Activated T-helper 1 cell treated with anti-CD3 and anti-CD28 coated beads, Interleukin-12 subunit alpha, Interleukin-12 subunit beta, Interleukin-2, Interleukin-4 antibody, amounts not matched to agents 30 ng/mL and 10 ng/mL and 1 ng/mL, durations not matched to agents 14 hours and 24 hours and 36 hours (primary cell): ENCODE data around the gene SLF2. TPM values are rescaled to one million over a fixed set of nuclear protein-coding genes. Genes with fewer than 3 reads are reported as not detected.

Source experiments
- DNase-seq: peaks from one replicate; pipeline ENCODE4 v3.0.0; 2021; ENCODE audit warnings: low spot score
- H3K27ac Mint-ChIP-seq: one replicate; pipeline ENCODE4 v1.8.0; 2021; ENCODE audit warnings: mild to moderate bottlenecking, mixed read lengths
- H3K27me3 Mint-ChIP-seq: one replicate; pipeline ENCODE4 v1.8.0; 2022; ENCODE audit warnings: mild to moderate bottlenecking, moderate library complexity, mixed read lengths; ENCODE audit not compliant: insufficient read depth
- H3K36me3 Mint-ChIP-seq: one replicate; pipeline ENCODE4 v1.8.0; 2021; ENCODE audit warnings: low read depth, mixed read lengths
- H3K4me1 Mint-ChIP-seq: one replicate; pipeline ENCODE4 v1.8.0; 2021; ENCODE audit warnings: low read depth, mixed read lengths
- H3K4me3 Mint-ChIP-seq: one replicate; pipeline ENCODE4 v1.8.0; 2021; ENCODE audit warnings: mild to moderate bottlenecking, moderate library complexity, mixed read lengths
- H3K9me3 Mint-ChIP-seq: one replicate; pipeline ENCODE4 v1.8.0; 2021; ENCODE audit warnings: mixed read lengths
- intact Hi-C: fragments of 100-400 bp; cut with micrococcal nuclease; formaldehyde crosslinking; loops from one replicate; pipeline ENCODE4 v1.15.1; 2024
- total RNA-seq: library from RNA; stranded (reverse); gene quantifications from 2 replicates; pipeline ENCODE4 v1.2.3, GENCODE V29; 2022

Gene SLF2
- total RNA-seq, 1 donor from 2014 or later = 36.1 TPM

DNA sequence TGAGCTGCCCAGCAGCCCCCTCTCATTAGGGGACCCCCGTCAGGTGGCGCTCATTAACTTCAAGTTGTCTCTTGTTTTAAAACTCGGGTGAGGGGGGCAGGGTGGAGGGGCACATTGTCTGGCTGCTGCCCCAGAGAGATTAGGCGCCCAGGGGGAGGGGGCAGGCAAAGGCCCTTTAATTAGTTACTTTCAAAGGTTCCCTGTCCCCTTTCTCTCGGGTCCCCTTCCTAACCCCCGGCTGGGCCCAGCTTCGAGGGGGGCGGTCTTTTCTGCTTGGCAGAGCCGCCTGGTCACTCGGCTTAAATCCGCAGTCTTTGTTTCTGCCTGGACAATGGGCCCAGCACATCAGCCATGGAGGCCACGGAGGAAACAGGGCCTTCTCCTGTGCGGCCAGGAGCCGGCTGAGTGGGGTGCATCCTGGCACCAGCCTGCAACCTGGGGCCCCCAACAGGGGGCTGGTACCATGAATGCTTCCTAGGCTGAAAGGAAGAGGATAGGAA is 38.9 kb upstream of the SLF2 start:
- H3K4me3 Mint-ChIP-seq = no peak overlapping the region
- H3K4me1 Mint-ChIP-seq = no peaks in the 10 kb centered on the region
- H3K9me3 Mint-ChIP-seq = no peaks in the 10 kb centered on the region
- H3K36me3 Mint-ChIP-seq = no peaks in the 10 kb centered on the region
- DNase-seq = no peak
- intact Hi-C loops = no loop called here
- no peak overlapping the region for H3K27ac Mint-ChIP-seq
- H3K27me3 Mint-ChIP-seq = peaks cover 4% of the 10 kb centered on the region

DNA sequence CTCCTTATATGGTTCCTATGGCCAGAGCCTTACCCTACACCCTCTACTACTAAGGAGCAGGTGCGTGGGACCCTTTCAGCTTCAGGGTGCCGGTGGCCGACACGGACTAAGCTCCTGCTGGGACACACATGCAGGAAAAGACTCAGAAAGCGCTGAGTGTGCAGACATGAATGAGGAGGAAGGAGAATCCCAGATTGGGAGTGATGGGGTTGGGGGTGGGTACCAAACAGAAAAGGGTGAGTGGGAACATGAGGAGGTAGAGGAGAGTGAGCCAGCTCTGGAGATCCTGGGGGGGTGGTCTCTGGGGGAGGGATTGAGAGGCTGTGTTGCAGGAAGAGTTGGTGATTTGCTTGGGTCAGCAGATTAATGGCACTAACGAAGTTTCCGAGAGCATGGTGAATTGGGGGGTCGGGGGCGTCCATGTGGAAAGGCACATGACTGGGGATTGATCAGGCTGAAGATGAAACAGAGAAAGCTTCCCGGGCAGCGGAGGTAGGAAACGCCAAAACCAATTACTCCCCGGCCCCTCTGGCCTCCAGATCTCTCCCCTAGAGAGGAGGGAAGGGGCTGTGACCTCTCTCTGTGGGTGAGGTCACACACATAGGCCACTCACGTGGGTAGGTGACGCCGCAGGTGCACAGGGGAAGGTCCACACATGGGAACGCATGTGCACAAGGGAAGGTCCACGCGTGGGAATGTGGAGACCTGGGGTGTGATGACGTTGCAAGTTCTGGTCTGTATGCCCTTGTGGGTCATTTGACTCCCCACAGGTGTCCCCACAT is 37.9 kb upstream of the SLF2 start:
- H3K27me3 Mint-ChIP-seq = peaks cover 4% of the 10 kb centered on the region
- H3K9me3 Mint-ChIP-seq = no peaks in the 10 kb centered on the region
- no peak overlapping the region for H3K4me3 Mint-ChIP-seq
- no peak overlapping the region for H3K27ac Mint-ChIP-seq
- no peaks in the 10 kb centered on the region for H3K36me3 Mint-ChIP-seq
- no peak for DNase-seq
- H3K4me1 Mint-ChIP-seq = no peaks in the 10 kb centered on the region
- intact Hi-C loops = no loop called here

DNA sequence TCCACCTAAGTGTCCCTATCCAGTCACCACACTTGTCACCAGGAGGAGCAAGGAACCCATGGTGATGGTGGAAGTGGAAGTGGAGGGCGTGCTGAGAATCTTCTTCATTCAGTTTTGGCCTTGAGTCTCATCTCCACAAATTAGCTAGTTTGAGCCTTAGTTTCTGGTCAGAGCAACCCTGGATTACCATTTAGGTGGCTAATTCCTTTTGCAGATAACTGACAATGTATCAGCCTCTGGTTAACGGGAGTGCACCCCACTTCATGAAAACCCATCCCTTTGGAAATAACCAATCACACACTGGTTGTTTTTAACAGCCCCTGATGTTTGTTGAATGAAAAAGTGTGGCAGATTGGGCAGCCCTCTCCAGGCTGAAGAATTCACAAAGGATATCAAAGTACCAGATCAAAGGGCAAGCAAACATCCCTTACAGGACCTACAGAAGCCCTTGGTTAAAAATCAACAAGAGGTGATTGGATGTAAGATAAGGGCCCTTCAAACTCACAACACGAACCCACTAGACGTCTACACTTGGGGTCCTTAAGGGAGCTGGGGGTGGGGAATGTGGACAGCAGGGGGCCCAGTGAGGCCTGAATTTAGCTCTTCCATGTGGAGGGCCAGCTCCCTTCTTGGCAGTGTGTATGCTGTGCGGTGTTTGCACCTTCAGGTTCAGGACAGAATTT is 37.1 kb upstream of the SLF2 start:
- intact Hi-C loops = no loop called here
- H3K9me3 Mint-ChIP-seq = no peaks in the 10 kb centered on the region

DNA sequence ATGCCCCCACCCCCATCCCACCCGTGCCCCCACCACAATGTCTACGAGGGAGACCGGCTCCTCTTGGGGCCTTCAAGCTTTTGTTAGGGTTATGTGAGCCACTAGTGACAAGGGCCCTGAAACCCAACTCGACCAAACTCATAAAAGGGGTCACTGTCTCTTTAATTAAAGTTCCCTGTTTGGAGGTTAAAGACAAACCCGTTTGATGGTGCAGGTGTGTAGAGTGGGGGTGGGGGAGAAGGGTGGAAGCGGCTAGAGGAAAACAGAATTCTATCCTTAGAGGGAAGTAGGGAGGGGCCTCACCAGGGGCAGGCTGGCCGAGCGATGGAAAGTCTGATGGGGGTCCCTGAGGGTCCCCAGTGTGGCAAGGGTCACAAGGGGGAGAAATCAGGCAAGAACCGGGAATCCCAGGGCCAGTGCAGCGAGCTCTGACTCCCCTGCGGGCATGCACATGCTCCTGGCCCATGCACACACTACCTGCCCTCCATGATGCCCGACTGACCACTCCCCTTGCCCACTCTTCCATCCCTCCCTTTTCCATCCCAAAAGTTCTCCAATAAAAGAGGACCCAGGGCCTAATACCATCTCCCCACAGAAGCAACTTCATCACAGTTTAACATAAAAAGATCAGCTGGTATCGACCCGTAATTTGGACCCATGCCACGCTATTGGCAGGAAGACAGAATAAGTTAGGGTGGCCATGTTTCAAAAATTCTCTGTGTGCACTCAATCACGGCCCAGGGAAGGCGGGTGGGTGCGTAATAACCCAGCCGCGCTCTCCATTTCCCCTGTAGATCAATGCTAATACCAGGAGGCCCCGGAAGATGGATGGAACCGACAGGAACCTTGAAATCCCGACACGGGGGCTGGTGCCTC is 35.9 kb upstream of the SLF2 start:
- Mint-ChIP-seq H3K9me3 (no peaks in the 10 kb centered on the region), H3K27me3 (peaks cover 4% of the 10 kb centered on the region), H3K36me3 (no peaks in the 10 kb centered on the region), H3K4me1 (no peaks in the 10 kb centered on the region), H3K27ac (no peak overlapping the region), H3K4me3 (no peak overlapping the region)
- no peak for DNase-seq
- intact Hi-C loops = no loop called here

More for the DNA sequence above, 37.1 kb upstream of the SLF2 start:
- Mint-ChIP-seq H3K27me3 (peaks cover 4% of the 10 kb centered on the region), H3K4me1 (no peaks in the 10 kb centered on the region), H3K27ac (no peak overlapping the region), H3K36me3 (no peaks in the 10 kb centered on the region), H3K4me3 (no peak overlapping the region)
- no peak for DNase-seq

DNA sequence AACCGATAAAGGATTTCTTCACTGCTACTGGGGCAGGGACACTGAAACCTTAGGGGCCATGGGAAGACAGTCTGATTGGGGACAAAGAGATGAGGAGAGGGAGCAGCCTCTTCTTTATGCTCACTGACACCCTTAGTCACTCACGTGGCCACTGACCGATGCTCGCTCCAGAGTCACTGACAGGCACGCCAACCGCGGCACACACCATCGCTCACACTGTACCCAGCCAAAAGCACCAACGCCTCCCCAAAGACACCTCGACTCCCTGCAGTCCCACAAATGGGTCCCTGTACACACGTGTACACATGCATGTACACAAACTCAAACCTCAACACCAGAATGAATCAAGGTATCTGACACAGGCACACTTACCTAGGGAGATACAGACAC is 35.3 kb upstream of the SLF2 start:
- peaks cover 2% of the 10 kb centered on the region for H3K27me3 Mint-ChIP-seq
- H3K4me1 Mint-ChIP-seq = no peaks in the 10 kb centered on the region
- intact Hi-C loops = no loop called here
- H3K4me3 Mint-ChIP-seq = no peak overlapping the region
- H3K9me3 Mint-ChIP-seq = no peaks in the 10 kb centered on the region
- H3K36me3 Mint-ChIP-seq = no peaks in the 10 kb centered on the region
- H3K27ac Mint-ChIP-seq = no peak overlapping the region
- DNase-seq = no peak

DNA sequence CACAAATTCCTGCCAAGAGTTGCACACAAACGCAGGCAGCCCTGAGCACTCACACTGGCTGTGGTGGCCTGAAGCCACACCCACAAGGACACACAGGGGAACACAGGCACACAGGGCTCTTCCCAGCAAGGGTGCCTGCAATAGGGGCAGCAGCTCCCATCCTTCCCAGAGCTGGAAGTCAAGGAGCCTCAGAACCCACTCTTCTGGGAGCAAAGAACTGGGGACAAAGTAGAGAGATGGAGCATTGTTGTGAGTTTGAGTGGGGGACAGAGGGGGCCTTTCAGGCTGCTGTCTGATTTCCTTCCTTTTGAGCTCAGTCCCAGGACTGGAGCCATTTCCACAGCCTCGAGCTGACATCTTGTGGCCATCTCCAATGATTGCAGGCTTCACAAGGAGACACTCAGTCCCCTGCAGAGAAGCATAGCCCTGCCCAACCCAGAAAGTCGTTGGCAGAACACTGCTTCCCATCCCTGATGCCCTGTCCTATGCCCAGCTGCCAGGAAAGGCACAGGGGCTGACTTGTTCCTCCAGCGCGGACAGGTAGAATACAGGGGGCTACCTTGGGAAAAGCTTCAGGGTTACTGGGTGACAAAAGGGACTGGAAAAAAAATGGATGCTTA is 34.4 kb upstream of the SLF2 start:
- Mint-ChIP-seq H3K27me3 (peaks cover 2% of the 10 kb centered on the region), H3K4me3 (no peak overlapping the region), H3K36me3 (no peaks in the 10 kb centered on the region), H3K9me3 (no peaks in the 10 kb centered on the region), H3K4me1 (no peaks in the 10 kb centered on the region), H3K27ac (no peak overlapping the region)
- intact Hi-C loops = loop anchor here (1.0 kb wide), 1 partner anchor 207 kb away; no protein-coding TSS in a partner anchor
- DNase-seq = no peak

DNA sequence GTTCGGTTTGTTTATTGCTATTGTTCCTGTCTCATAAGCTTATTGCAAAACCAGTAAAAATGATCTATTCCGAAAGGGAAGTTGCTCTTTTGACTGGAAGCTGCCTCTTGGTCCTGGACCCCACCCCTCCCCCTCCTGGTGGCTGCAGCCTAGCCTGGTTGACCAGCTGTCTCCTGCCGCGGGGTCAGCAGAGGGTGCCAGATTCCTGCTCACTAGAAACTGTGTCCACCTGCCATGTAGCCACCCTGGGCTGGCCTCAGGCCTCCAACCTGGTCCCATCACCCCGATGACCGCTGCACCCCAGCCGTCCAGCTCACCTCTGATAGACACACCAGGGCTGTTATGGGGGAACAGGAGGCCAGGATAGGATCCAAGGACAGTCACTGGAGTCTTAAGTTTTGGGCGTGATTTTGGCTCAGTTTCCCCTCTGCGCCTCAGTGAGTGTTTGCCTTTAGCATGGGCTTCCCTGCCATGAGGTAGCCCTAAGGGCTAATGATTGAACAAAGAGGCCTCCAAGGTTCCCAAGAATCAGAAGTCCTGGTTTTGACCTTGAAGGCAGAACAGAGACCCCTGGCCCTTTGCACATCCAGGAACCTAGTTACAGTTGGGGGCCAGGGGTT is 32.9 kb upstream of the SLF2 start:
- no peak overlapping the region for H3K27ac Mint-ChIP-seq
- no peak for DNase-seq
- H3K4me1 Mint-ChIP-seq = no peaks in the 10 kb centered on the region
- H3K27me3 Mint-ChIP-seq = peaks cover 2% of the 10 kb centered on the region
- no peaks in the 10 kb centered on the region for H3K9me3 Mint-ChIP-seq
- no peak overlapping the region for H3K4me3 Mint-ChIP-seq
- intact Hi-C loops = no loop called here
- H3K36me3 Mint-ChIP-seq = no peaks in the 10 kb centered on the region

DNA sequence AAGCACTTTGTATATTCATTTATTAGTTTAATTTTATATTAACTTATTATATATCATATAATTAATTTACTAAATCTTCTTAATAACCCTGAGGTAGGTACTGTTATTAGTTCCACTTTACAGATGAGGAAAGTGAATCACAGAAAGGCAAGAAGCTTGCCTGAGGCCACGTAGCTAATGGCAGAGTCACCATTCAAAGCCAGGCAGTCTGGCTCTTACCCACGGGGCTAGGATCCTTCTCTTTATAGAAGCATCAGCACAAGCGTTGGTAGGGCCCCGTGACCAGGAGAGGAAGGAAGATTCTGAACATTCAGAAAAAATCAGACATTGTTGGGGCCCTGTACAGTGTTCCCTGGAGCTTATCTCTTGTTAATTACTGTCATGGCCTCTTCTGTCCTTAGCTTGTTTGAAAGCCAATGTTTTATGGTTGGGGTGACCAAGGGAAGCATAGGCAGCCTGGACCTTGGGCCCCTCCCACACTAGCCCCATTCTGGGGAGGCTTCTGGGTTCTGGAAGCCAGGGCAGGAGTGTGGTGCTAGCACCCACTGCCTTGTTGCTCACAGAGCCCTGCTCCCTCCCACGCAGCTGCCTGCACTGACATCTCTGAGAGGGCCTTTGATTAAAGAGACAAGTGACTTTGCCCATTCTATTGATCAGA is 31.1 kb upstream of the SLF2 start:
- Mint-ChIP-seq H3K4me1 (no peaks in the 10 kb centered on the region), H3K27ac (no peak overlapping the region), H3K4me3 (no peak overlapping the region), H3K27me3 (no peaks in the 10 kb centered on the region), H3K9me3 (no peaks in the 10 kb centered on the region), H3K36me3 (no peaks in the 10 kb centered on the region)
- intact Hi-C loops = no loop called here
- DNase-seq = no peak

DNA sequence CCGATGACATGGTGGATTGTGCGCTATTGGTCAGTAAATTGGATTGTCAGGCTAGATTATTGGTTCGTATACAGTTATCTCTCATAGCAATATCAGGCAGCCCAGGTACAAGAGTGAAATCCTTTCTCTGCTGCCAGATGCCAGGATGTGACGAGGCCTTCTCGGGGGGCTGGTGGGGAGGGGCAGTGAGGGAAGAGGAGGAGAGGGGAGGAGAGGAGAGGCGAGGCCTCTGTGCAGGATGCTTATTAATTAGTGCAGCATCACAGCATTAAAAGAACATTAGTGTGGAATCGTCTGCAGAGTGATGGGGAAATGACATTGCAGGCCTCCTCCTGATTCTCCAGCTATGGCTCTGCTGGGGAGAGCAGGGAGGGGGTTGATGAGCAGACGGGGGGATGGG is 30.5 kb upstream of the SLF2 start:
- H3K4me1 Mint-ChIP-seq = no peaks in the 10 kb centered on the region
- H3K27ac Mint-ChIP-seq = no peak overlapping the region
- no peaks in the 10 kb centered on the region for H3K9me3 Mint-ChIP-seq
- H3K27me3 Mint-ChIP-seq = no peaks in the 10 kb centered on the region
- H3K36me3 Mint-ChIP-seq = no peaks in the 10 kb centered on the region
- no peak for DNase-seq
- intact Hi-C loops = no loop called here
- no peak overlapping the region for H3K4me3 Mint-ChIP-seq

DNA sequence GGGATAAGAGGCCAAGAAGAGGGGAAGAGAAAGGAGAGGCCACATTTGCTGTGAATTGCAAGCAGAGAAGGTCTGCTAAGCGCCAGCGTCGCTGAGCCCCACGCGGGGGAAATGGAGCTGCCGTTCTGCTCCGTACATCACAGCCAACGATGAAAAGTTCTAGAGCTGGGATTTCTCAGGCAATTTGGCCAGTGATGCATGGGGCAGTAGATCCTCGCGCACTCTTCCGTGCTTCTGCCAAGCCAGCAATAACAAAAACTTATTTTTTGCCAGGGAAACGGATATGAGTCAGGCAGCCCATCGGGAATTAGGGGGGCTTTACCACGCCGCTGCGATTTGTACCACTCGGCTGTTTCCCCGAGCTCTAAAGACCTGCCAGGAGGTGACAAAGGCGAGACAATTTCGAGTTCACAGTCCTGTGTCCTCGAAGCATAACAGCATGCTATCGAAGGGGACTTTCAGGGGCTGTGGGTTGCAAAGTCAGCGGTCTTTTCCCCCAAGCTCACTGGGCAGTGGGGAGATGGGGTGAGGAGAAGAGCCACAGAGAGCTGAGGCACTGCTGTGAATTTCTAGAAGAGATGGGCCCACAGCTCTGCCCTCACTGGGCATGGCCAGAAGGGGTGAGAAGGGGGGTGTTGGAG is 30.0 kb upstream of the SLF2 start:
- no peaks in the 10 kb centered on the region for H3K4me1 Mint-ChIP-seq
- DNase-seq = no peak
- intact Hi-C loops = no loop called here
- no peaks in the 10 kb centered on the region for H3K9me3 Mint-ChIP-seq
- peaks cover 4% of the 10 kb centered on the region for H3K27me3 Mint-ChIP-seq
- no peak overlapping the region for H3K4me3 Mint-ChIP-seq
- H3K36me3 Mint-ChIP-seq = no peaks in the 10 kb centered on the region
- H3K27ac Mint-ChIP-seq = no peak overlapping the region

DNA sequence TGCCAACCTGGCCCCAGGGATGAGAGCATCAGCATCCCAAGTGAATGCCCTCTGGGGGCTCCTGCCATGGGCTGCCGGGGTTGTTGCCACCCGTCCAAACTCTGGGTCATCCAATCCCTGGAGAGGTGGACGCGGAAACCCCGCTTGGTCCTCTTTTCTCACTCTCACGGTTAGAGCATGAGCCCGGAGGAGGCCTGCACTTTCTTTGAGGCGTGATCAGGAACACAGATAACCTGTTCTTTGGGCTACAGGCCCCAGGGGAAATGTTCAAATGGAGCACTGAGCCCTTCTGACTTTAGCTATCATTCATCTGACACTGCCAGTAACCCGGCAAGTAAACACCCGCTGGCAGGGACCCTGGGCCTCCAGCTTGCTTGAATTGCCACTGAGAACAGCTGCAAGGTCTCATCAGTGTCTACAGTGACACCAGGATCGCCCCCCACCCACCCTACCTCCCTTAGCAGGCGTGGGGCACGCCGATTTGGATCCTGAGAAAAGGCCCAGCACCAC is 29.4 kb upstream of the SLF2 start:
- no peaks in the 10 kb centered on the region for H3K36me3 Mint-ChIP-seq

More for the DNA sequence above, 29.4 kb upstream of the SLF2 start:
- Mint-ChIP-seq H3K9me3 (no peaks in the 10 kb centered on the region), H3K27ac (no peak overlapping the region), H3K4me3 (no peak overlapping the region), H3K27me3 (peaks cover 4% of the 10 kb centered on the region), H3K4me1 (no peaks in the 10 kb centered on the region)
- no peak for DNase-seq
- intact Hi-C loops = no loop called here
